DMS79 treated with DMSO at 0.1 percent for 48 hours (cell line): ENCODE data around the gene MARK2.

Experiments used
- DNase-seq: peaks from one replicate; lab custom pipeline; 2025; lab: John Stamatoyannopoulos, UW

The MARK2 gene

GRCh38 chr11:63909591-63910506, 70.9 kb downstream of the MARK2 start:
- no peak for DNase-seq

GRCh38 chr11:63910675-63911074, 71.8 kb downstream of the MARK2 start:
- no peak for DNase-seq

GRCh38 chr11:63911440-63911839, 72.5 kb downstream of the MARK2 start:
- no peak for DNase-seq

- DNase-seq, result no peak
Measured at GRCh38 chr11:63911876-63912275, 73.0 kb downstream of the MARK2 start.

GRCh38 chr11:63912678-63913077, 73.8 kb downstream of the MARK2 start:
- DNase-seq, result no peak

- no peak for DNase-seq
Measured at GRCh38 chr11:63913866-63914830, 75.2 kb downstream of the MARK2 start.

- no peak for DNase-seq
Measured at GRCh38 chr11:63914896-63915691, 76.2 kb downstream of the MARK2 start.

GRCh38 chr11:63915961-63916836, 77.3 kb downstream of the MARK2 start:
- DNase-seq, result peak; percentile 47

GRCh38 chr11:63916837-63917691, 78.2 kb downstream of the MARK2 start, which contains the start of gene RCOR2:
TSS of gene RCOR2 (minus strand) at chr11:63917164. CDS start at chr11:63916456, 708 bp downstream.
- peak; percentile 88 for DNase-seq

- DNase-seq, result peak; percentile 82
Measured at GRCh38 chr11:63917692-63918506, 79.0 kb downstream of the MARK2 start.

- DNase-seq, result peak; percentile 74
Measured at GRCh38 chr11:63918507-63919191, 79.7 kb downstream of the MARK2 start.

- peak; percentile 84 for DNase-seq
Measured at GRCh38 chr11:63919267-63920125, 80.6 kb downstream of the MARK2 start.

- DNase-seq, result no peak
Measured at GRCh38 chr11:63920126-63920938, 81.4 kb downstream of the MARK2 start.

- no peak for DNase-seq
Measured at GRCh38 chr11:63920939-63921417, 82.1 kb downstream of the MARK2 start.

- no peak for DNase-seq
Measured at GRCh38 chr11:63922673-63923192, 83.8 kb downstream of the MARK2 start.

- no peak for DNase-seq
Measured at GRCh38 chr11:63923319-63923718, 84.4 kb downstream of the MARK2 start.
